CD1c-positive myeloid dendritic cell (primary cell): ENCODE results near the gene MACROD1.

Experiments used
- DNase-seq: peaks from one replicate; pipeline ENCODE4 v3.0.0-alpha.2; 2016; ENCODE audit errors: extremely low spot score

Gene MACROD1

DNA sequence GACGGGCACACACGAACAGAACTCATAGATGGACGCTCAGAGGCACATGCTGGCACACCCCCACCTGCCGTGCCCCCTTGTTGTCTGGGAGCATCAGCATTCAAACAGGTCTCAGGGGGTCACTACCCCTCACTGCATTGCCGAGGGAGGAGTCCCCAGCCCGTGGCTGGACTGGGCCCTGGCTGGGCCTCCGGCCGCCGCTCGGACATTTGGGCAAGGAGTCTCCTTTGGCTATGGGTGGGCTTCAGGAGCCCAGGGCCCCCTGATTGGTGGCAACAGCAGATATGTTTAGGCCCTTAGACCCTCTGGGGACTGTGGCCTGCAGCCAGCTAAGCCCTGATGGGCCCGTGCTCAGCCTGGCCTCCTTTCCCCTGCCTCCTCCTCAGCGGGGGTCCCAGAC lies 88.3 kb downstream of the MACROD1 start:
- no peak for DNase-seq

DNA sequence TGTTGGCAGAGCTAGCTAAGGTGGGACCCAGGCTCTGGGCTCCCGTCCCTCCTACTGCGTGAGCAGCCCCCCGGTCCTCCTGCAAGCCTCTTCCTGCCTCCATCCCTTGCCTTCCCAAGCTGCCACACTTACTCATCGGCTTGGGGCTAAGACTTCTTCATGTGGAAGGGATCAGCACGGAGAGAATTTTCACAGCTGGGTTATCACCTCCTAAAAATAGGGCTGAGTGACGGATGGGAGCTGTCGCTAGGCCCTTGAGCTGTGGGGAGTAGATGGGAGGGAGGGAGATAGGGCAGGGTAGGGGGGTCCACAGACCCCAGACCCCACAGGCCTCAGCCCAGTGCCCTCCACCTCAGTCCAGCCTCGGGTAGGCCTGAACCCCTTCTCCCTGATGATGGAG lies 89.2 kb downstream of the MACROD1 start:
- DNase-seq = no peak

GRCh38 chr11:64074239-64074638 lies 91.7 kb downstream of the MACROD1 start:
- DNase-seq = peak; percentile 86

DNA sequence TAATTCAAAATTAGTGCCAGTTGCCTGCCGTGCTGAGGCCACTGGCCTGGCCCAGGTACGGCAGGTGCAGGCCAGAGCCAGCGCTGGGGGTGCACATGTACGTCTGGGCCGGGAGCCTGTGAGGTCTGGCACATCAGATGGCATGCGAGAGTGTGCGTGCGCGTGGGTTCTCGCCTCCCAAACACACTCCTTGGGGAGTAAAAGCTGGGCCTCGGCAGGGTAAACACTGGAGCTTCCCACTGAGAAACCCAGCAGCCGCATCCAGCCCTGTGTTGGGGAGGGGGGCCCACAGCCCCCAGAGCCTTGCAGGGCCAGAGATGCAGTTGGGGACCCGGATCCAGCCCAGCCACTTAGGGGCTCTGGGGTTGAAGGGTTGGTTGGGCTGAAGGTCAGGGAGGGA lies 92.4 kb downstream of the MACROD1 start:
- no peak for DNase-seq

DNA sequence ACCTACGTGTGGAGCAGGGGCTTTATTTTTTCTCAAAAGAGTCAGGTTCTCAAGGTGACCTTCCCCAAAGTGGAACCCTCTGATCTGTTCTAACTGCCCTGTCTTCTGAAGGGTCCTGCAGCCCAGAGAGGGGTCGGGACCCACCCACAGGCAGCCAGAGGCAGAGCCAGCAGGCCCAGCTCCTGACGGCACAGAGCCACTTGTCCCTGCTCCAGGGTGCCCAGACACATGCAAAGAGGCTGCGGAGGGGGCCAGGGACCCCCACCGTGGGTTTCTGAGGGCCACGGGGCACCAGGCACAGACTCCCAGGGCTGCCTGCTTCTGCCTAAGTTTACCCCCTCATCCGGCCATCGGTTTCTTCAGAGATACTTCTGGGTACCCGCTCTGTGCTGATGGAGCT lies 93.0 kb downstream of the MACROD1 start:
- no peak for DNase-seq

- no peak for DNase-seq
These were observed 93.5 kb downstream of the MACROD1 start for GRCh38 chr11:64072403-64072802.

DNA sequence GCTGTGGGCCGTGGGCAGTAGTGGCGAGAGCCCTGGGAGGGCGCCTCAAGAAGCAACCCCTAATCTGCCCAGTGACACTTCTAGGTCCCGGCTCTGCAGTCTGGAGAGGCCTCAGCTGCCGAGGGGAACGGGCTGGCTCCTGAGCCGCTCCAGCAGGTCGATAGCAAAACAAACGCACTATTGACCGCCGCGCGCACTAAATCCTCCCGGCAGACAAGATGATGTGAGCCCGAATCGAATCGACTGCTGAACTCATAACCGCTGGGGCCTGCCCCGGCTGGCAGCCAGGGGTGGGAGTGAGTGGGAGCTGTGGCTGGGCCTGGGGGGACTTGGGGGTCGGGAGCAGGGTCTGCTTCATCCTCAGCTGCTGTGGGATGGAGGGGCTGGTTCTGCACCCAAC lies 94.1 kb downstream of the MACROD1 start:
- DNase-seq = no peak

- DNase-seq = no peak
These were observed 95.6 kb downstream of the MACROD1 start for GRCh38 chr11:64070314-64070681.

DNA sequence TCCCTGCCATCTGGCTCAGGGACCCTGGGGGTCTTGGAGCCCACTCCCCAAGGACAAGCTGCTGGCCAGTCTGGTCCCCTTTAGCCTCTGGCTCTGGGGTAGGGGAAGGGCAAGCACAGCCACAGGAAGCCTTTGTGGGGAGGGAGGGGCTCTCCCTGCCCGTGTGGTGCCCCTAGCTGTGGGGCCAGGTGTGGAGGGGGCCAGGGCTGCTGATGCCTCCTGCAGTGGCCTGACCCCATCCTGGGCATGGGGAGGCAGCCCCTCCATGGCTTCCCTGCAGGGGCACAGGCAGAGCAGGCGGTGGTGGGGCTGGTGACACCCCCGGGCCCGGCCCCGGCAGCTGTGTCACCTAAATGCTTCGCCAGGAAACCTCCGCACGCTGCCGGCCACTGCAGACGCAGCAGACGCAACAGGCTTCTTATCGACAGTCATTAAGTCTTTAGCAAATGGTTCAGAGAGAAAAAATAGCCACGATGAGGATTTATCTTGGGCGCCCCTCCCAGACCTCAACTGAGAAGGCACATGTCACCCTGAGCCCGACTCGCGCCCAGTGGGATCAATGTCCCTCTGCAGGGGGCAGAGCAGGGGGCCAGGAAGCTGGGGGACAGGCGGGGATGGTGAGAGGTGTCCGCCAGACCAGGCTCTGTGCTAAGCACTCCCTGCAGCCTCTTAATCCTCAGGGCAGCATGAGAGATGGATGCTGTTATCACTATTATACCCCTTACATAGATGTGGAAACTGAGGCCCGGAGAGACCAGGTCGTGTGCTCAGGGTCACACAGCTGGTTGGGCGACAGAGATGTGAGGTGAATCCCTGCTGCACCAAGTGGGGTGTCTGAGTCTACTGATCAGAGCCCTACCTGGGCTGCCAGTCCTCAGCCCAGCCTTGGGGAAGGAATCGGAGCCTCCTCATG lies 96.3 kb downstream of the MACROD1 start:
- DNase-seq = no peak

GRCh38 chr11:64068705-64069400 lies 97.1 kb downstream of the MACROD1 start:
- no peak for DNase-seq

GRCh38 chr11:64067230-64067993 lies 98.5 kb downstream of the MACROD1 start:
- DNase-seq = no peak

GRCh38 chr11:64065712-64066111 lies 100.2 kb downstream of the MACROD1 start:
- no peak for DNase-seq

GRCh38 chr11:64065141-64065465 lies 100.8 kb downstream of the MACROD1 start:
- no peak for DNase-seq

DNA sequence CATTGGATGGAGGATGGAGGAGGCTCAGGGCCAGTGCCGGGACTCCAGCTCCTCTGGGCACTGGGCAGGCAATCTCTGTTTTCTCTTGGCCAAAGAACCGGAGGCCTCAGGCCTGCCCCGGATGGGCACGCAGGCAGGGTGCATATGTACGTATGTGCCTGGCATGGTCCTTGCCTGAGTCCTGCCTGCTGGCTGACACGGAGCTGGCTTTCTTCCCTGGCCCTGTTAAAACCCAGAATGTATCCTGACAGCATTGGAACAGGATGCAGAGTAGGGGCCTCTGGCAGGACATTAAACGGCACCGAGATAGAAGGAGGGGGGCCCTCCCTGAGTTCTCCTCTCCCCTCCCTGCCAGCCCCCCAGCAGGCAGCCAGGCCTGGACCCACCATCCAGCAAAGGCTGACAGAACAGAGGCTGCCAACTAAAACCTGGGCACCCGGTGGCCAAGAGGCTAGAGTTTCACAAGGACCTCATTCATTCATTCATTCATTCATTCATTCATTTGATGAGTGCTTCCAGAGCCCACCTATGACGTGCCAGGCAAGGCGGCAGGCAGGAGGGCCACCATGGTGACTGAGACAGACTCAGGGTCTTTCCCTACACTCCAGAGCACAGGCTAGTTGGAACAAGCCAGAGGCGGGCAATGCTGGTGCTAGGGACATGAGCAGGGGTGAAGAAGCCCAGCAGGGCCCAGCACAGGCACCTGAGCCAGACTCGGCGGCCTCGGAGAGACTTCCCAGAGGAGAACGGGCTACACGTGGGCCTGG lies 101.4 kb downstream of the MACROD1 start:
- no peak for DNase-seq

- DNase-seq = no peak
These were observed 102.1 kb downstream of the MACROD1 start for GRCh38 chr11:64063777-64064176.

DNA sequence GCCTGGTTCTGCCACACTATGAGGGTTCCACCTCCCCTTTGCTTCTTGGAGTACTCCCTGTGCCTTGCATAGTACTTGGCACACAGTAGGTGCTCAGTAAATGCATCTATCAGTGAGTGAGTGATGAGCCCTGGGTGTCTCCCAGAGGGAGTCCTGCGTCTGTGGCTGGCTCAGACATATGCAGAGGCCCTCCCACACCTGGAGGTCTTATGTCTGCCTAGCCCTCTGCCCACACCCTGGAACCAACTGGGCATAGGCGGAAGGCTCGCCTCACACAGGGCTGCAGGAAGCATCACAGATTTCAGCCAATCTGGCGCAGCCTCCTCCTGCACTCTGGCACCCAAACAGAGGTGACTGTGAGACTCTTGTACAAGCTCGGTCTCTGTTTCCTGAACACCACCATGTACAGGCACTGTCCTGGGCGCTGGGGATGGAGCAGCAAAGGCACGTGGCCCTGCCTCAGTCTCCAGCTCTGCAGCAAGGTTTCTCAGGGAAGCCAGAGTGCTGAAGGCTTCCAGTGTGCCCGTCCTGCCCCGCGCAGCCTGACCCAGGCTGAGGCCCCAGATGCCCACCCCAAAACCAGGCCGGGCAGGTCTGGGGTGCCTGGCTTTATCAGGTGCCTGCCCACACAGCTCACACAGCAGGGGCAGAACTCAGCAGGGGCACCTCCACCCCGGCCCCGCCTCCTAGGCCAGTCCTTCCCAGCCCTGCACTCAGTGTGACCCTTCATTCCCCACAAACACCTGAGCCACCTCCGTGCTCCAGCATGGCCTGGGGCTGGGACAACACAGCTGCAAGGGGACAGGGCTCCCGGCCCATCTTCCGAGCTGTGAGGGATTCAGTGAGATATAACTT lies 103.5 kb downstream of the MACROD1 start:
- no peak for DNase-seq

DNA sequence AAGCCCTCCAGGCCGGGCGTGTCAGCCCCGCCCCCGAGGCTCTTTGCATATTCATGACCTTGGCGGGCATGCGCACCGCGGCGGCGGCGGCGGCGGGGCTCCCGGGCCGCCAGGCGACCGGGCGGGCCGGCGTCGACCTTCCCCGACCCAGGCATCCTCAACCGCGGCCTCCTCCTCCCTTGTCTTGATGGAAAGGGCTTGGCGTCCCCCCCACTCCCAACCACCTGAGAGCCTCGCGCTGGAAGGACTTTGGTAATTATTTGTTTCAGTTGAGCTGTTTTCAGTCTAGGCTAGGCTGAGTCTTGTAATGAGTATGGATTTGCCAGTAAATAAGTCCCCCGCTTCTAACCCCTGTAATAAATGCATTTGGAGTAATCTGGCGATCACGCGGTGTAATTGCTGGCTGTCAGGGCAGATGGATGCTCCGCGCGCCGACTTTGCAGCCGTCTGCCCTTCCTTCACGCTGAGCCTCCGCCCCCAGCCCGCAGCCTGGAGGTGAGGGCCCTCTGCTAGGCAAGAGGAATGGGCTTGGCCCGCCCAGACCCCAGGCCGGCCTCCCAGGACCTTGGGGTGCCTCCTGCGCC lies 105.0 kb downstream of the MACROD1 start:
- DNase-seq = peak; percentile 64

GRCh38 chr11:64060263-64060860 lies 105.6 kb downstream of the MACROD1 start:
- DNase-seq = no peak

GRCh38 chr11:64059339-64060140 lies 106.4 kb downstream of the MACROD1 start:
- DNase-seq = no peak
